Measurements from ENCODE around the gene PCDHB5.
A peak's percentile ranks its signal among the peaks of the same experiment; 100 is the strongest.

- TF ChIP-seq, protein P1, sequence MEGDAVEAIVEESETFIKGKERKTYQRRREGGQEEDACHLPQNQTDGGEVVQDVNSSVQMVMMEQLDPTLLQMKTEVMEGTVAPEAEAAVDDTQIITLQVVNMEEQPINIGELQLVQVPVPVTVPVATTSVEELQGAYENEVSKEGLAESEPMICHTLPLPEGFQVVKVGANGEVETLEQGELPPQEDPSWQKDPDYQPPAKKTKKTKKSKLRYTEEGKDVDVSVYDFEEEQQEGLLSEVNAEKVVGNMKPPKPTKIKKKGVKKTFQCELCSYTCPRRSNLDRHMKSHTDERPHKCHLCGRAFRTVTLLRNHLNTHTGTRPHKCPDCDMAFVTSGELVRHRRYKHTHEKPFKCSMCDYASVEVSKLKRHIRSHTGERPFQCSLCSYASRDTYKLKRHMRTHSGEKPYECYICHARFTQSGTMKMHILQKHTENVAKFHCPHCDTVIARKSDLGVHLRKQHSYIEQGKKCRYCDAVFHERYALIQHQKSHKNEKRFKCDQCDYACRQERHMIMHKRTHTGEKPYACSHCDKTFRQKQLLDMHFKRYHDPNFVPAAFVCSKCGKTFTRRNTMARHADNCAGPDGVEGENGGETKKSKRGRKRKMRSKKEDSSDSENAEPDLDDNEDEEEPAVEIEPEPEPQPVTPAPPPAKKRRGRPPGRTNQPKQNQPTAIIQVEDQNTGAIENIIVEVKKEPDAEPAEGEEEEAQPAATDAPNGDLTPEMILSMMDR (IDR thresholded peaks at IDR 0.05), result peak; percentile 86
- TF ChIP-seq ZFX (IDR thresholded peaks at IDR 0.05; ENCODE audit: borderline replicate concordance), result no peak
Observed at GRCh38 chr5:141155540-141156374, 20.8 kb downstream of the PCDHB5 start.
